ENCODE data around the gene NEURL2.

DNA sequence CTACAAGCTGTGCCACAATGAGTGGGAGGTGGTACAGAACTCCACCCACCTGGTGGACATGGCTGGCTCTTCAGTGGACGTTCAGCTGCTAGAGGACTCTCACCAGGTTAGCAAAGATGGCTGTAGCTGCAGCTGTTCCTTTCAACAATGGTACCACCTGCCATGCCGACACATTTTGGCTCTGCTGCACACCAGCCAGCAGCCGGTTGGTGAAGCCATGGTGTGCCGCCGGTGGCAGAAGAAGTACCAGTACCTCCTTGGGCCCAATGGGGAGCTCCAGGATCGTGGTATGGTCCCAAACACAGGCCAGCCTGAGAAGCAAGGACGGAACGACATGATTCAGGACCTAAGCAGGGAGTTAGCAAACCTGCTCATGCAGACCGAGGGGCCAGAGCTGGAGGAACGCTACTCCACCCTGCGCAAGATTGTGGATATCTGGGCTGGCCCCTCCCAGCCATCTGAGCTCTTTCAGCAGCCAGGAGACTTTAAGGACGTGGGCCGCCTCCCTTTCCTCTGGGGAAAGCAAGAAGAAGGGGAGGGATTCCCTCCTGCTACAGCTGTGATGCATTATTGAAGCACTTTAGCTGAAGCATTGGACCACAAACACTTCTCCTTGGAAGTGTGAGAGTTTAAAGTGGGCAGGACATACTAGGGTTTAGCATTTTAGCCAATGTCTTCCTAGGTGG is 12.8 kb downstream of the NEURL2 start:
- TF ChIP-seq POLR2A (IDR thresholded peaks at IDR 0.05) (no peak), POLR2AphosphoS5 (IDR thresholded peaks at IDR 0.05) (no peak)
- TF ChIP-seq, protein P1, sequence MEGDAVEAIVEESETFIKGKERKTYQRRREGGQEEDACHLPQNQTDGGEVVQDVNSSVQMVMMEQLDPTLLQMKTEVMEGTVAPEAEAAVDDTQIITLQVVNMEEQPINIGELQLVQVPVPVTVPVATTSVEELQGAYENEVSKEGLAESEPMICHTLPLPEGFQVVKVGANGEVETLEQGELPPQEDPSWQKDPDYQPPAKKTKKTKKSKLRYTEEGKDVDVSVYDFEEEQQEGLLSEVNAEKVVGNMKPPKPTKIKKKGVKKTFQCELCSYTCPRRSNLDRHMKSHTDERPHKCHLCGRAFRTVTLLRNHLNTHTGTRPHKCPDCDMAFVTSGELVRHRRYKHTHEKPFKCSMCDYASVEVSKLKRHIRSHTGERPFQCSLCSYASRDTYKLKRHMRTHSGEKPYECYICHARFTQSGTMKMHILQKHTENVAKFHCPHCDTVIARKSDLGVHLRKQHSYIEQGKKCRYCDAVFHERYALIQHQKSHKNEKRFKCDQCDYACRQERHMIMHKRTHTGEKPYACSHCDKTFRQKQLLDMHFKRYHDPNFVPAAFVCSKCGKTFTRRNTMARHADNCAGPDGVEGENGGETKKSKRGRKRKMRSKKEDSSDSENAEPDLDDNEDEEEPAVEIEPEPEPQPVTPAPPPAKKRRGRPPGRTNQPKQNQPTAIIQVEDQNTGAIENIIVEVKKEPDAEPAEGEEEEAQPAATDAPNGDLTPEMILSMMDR (IDR thresholded peaks at IDR 0.05), result no peak
